CD4-positive, CD25-positive, alpha-beta regulatory T cell (primary cell): ENCODE measurements around the gene GARNL3. TPM values are rescaled to one million over a fixed set of nuclear protein-coding genes. Genes with fewer than 3 reads are reported as not detected.

ENCODE experiments used
- ATAC-seq, 2 donors: fragments of 150-1000 bp; cut with Tn5 transposase; one replicate each; pipeline ENCODE4 v1.10.0; 2021; ENCODE audit warnings: low read depth in 2 of 2, moderate number of reproducible peaks in 2 of 2, moderate library complexity in 1 of 2
- DNase-seq, 3 donors: peaks; one replicate each; pipeline versions ENCODE4 v3.0.0 to v3.0.0-alpha.2; 2012 to 2022; ENCODE audit warnings: mixed read lengths in 1 of 3
- H3K27ac ChIP-seq: one replicate; pipeline ENCODE4 v1.7.0; 2013; ENCODE audit warnings: mild to moderate bottlenecking, low read length; ENCODE audit not compliant: insufficient read depth, poor library complexity, severe bottlenecking
- H3K27me3 ChIP-seq: one replicate; pipeline ENCODE4 v1.7.0; 2013; ENCODE audit warnings: low read length; ENCODE audit not compliant: control insufficient read depth, insufficient read depth
- H3K36me3 ChIP-seq: one replicate; pipeline ENCODE4 v1.7.0; 2013; ENCODE audit warnings: mild to moderate bottlenecking, low read length, moderate library complexity; ENCODE audit not compliant: control insufficient read depth, insufficient read depth
- H3K4me1 ChIP-seq: 2 replicates; pipeline ENCODE4 v1.7.0; 2013; ENCODE audit warnings: mild to moderate bottlenecking, low read length; ENCODE audit not compliant: insufficient read depth, control insufficient read depth, poor library complexity, severe bottlenecking
- H3K4me3 ChIP-seq: one replicate; pipeline ENCODE4 v1.7.0; 2013; ENCODE audit warnings: low read depth, mild to moderate bottlenecking, low read length, moderate library complexity
- H3K9me3 ChIP-seq, 2 experiments: 1 replicate in 1 of 2; 2 replicates in 1 of 2; pipeline ENCODE4 v1.7.0; 2013; ENCODE audit warnings: low read length in 2 of 2, mild to moderate bottlenecking in 1 of 2, moderate library complexity in 1 of 2; ENCODE audit not compliant: control insufficient read depth in 2 of 2
- H3K27ac Mint-ChIP-seq, 3 donors: one replicate each; pipeline ENCODE4 v1.8.0; 2020 to 2022; ENCODE audit warnings: mild to moderate bottlenecking in 3 of 3, mixed read lengths in 3 of 3, moderate library complexity in 2 of 3
- H3K27me3 Mint-ChIP-seq: one replicate; pipeline ENCODE4 v1.8.0; 2022; ENCODE audit warnings: mild to moderate bottlenecking, mixed read lengths
- H3K36me3 Mint-ChIP-seq: one replicate; pipeline ENCODE4 v1.8.0; 2020; ENCODE audit warnings: mixed read lengths
- H3K4me1 Mint-ChIP-seq, 4 donors: one replicate each; pipeline ENCODE4 v1.8.0; 2020 to 2022; ENCODE audit warnings: mixed read lengths in 4 of 4, mild to moderate bottlenecking in 1 of 4
- H3K4me3 Mint-ChIP-seq, 4 donors: one replicate each; pipeline ENCODE4 v1.8.0; 2020 to 2022; ENCODE audit warnings: mild to moderate bottlenecking in 4 of 4, mixed read lengths in 4 of 4, moderate library complexity in 3 of 4
- H3K9me3 Mint-ChIP-seq, 7 donors: one replicate each; pipeline ENCODE4 v1.8.0; 2020 to 2022; ENCODE audit warnings: mixed read lengths in 7 of 7, mild to moderate bottlenecking in 3 of 7, moderate library complexity in 2 of 7
- polyA plus RNA-seq, 4 donors: library from polyadenylated mRNA; unstranded; fragments of 300-500 nt; fragmentation: Illumina TruSeq; gene quantifications; one replicate each; pipeline ENCODE4 v1.2.3, GENCODE V29; 2021
- total RNA-seq: library from RNA; stranded (reverse); gene quantifications from one replicate; pipeline ENCODE4 v1.2.3, GENCODE V29; 2022

GARNL3 gene
- total and polyA plus RNA-seq, 5 donors from 2014 or later: 0.69 to 4.3 (median 0.99) TPM; not detected in 2

- ATAC-seq (no peak), DNase-seq (no peak)
- H3K4me3 Mint-ChIP-seq: no peak overlapping the region
- H3K9me3 Mint-ChIP-seq: no peaks in the 10 kb centered on the region
- peaks cover 6% of the 10 kb centered on the region for H3K27me3 Mint-ChIP-seq
- Histone ChIP-seq H3K36me3 (no peaks in the 10 kb centered on the region), H3K27ac (no peak overlapping the region), H3K4me3 (no peak overlapping the region), H3K27me3 (peaks cover 4% of the 10 kb centered on the region), H3K9me3 (no peaks in the 10 kb centered on the region), H3K4me1 (no peaks in the 10 kb centered on the region)
- no peaks in the 10 kb centered on the region for H3K4me1 Mint-ChIP-seq
- H3K27ac Mint-ChIP-seq: no peak overlapping the region
- peaks cover 3% of the 10 kb centered on the region for H3K36me3 Mint-ChIP-seq
Observed at GRCh38 chr9:127308652-127309434, 44.3 kb downstream of the GARNL3 start.

- H3K36me3 Mint-ChIP-seq: peaks cover 6% of the 10 kb centered on the region
- peaks cover 4% of the 10 kb centered on the region for H3K27me3 ChIP-seq
- H3K9me3 Mint-ChIP-seq: no peaks in the 10 kb centered on the region
- H3K36me3 ChIP-seq: no peaks in the 10 kb centered on the region
- peaks cover 6% of the 10 kb centered on the region for H3K27me3 Mint-ChIP-seq
- no peak overlapping the region for H3K27ac Mint-ChIP-seq
- no peak for DNase-seq
- no peak overlapping the region for H3K4me3 Mint-ChIP-seq
- no peaks in the 10 kb centered on the region for H3K4me1 Mint-ChIP-seq
- H3K4me3 ChIP-seq: no peak overlapping the region
- no peak for ATAC-seq
- H3K27ac ChIP-seq: no peak overlapping the region
- H3K9me3 ChIP-seq: no peaks in the 10 kb centered on the region
- H3K4me1 ChIP-seq: no peaks in the 10 kb centered on the region
Observed at GRCh38 chr9:127309715-127310114, 45.1 kb downstream of the GARNL3 start.

DNA sequence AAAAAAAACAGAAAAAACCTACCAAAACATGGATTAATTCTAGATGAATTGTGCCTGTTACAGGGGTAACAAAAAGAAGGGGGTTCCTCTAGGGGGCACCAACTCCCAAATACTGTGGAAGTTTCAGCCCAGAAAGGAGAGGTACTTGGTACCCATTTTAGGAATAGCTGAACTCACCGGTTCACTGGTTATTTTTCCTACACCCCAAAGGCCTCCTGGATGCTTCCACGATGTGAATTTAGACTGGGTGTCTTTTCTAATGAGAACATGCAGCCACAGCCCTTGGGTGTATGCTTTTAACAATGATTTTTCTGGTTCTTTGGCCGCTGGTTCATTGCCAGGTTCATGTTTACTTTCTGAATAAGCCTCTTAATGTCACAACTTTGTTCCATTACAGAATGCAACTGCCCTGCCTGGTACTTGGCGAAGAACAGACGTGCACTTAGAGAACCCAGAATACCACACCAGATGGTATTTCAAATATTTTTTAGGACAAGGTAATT lies 46.7 kb downstream of the GARNL3 start:
- H3K27me3 Mint-ChIP-seq: peaks cover 6% of the 10 kb centered on the region
- Histone ChIP-seq H3K4me3 (no peak overlapping the region), H3K36me3 (no peaks in the 10 kb centered on the region), H3K9me3 (no peaks in the 10 kb centered on the region), H3K27me3 (peaks cover 4% of the 10 kb centered on the region), H3K4me1 (no peaks in the 10 kb centered on the region), H3K27ac (no peak overlapping the region)
- ATAC-seq (no peak), DNase-seq (peak in 1 of 3 donors; percentile 38)
- no peaks in the 10 kb centered on the region for H3K9me3 Mint-ChIP-seq
- no peak overlapping the region for H3K27ac Mint-ChIP-seq
- H3K4me3 Mint-ChIP-seq: no peak overlapping the region
- no peaks in the 10 kb centered on the region for H3K4me1 Mint-ChIP-seq
- H3K36me3 Mint-ChIP-seq: peaks cover 7% of the 10 kb centered on the region

- H3K36me3 ChIP-seq: no peaks in the 10 kb centered on the region
- DNase-seq (no peak), ATAC-seq (no peak)
- no peak overlapping the region for H3K4me3 ChIP-seq
- peaks cover 7% of the 10 kb centered on the region for H3K36me3 Mint-ChIP-seq
- H3K27me3 Mint-ChIP-seq: peaks cover 6% of the 10 kb centered on the region
- H3K9me3 Mint-ChIP-seq: no peaks in the 10 kb centered on the region
- H3K4me1 Mint-ChIP-seq: no peaks in the 10 kb centered on the region
- peaks cover 2% of the 10 kb centered on the region for H3K27me3 ChIP-seq
- no peaks in the 10 kb centered on the region for H3K9me3 ChIP-seq
- H3K27ac Mint-ChIP-seq: no peak overlapping the region
- no peak overlapping the region for H3K4me3 Mint-ChIP-seq
- H3K4me1 ChIP-seq: no peaks in the 10 kb centered on the region
- no peak overlapping the region for H3K27ac ChIP-seq
Observed at GRCh38 chr9:127313042-127313560, 48.5 kb downstream of the GARNL3 start.

DNA sequence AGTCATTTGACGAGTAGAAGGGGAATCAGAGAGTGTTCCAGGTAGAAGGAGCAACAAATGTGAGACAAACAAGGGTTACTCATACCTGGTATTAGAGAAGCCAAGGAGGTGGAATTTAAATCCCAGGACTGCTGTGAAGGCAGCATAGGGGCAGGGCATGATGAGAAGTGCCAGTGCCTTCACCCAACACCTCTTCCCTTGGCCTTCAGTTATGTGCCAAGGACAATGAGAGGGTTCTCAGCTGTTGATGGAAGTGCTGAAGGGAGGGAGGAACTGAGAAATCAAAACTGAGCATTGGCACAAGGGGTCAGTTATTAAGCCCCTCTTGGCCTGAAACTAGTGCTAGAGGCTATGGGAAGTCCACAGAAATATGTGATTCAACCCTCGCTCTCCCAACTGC lies 50.3 kb downstream of the GARNL3 start:
- Mint-ChIP-seq H3K9me3 (no peaks in the 10 kb centered on the region), H3K27ac (no peak overlapping the region)
- H3K27ac ChIP-seq: no peak overlapping the region

GRCh38 chr9:127316586-127317323 lies 52.2 kb downstream of the GARNL3 start:
- no peak overlapping the region for H3K27ac ChIP-seq

More for the DNA sequence above, 50.3 kb downstream of the GARNL3 start:
- Histone ChIP-seq H3K27me3 (no peaks in the 10 kb centered on the region), H3K9me3 (no peaks in the 10 kb centered on the region), H3K4me1 (no peaks in the 10 kb centered on the region), H3K4me3 (no peak overlapping the region), H3K36me3 (no peaks in the 10 kb centered on the region)
- Mint-ChIP-seq H3K4me3 (no peak overlapping the region), H3K4me1 (no peaks in the 10 kb centered on the region), H3K36me3 (peaks cover 7% of the 10 kb centered on the region), H3K27me3 (peaks cover 6% of the 10 kb centered on the region)
- DNase-seq: no peak
- ATAC-seq: no peak

GRCh38 chr9:127318651-127319167 lies 54.1 kb downstream of the GARNL3 start:
- Histone ChIP-seq H3K4me3 (no peak overlapping the region), H3K36me3 (no peaks in the 10 kb centered on the region), H3K4me1 (no peaks in the 10 kb centered on the region), H3K27ac (no peak overlapping the region), H3K9me3 (no peaks in the 10 kb centered on the region), H3K27me3 (no peaks in the 10 kb centered on the region)
- Mint-ChIP-seq H3K27ac (peak overlapping the region in 1 of 3 donors; percentile 57), H3K4me3 (no peak overlapping the region), H3K27me3 (no peaks in the 10 kb centered on the region), H3K4me1 (no peaks in the 10 kb centered on the region), H3K9me3 (no peaks in the 10 kb centered on the region), H3K36me3 (peaks cover 3% of the 10 kb centered on the region)
- DNase-seq (no peak), ATAC-seq (no peak)

More at GRCh38 chr9:127316586-127317323, 52.2 kb downstream of the GARNL3 start:
- Mint-ChIP-seq H3K27ac (no peak overlapping the region), H3K4me3 (no peak overlapping the region), H3K4me1 (no peaks in the 10 kb centered on the region), H3K9me3 (no peaks in the 10 kb centered on the region), H3K27me3 (no peaks in the 10 kb centered on the region), H3K36me3 (peaks cover 7% of the 10 kb centered on the region)
- no peak for DNase-seq
- Histone ChIP-seq H3K27me3 (no peaks in the 10 kb centered on the region), H3K9me3 (no peaks in the 10 kb centered on the region), H3K4me3 (no peak overlapping the region), H3K4me1 (no peaks in the 10 kb centered on the region), H3K36me3 (no peaks in the 10 kb centered on the region)
- ATAC-seq: no peak
